HG02981 (cell line): Measurements from ENCODE around the gene SLC35G3.
"Not testable (repeated sequence)": the region's sequence is repeated elsewhere in the genome, so short reads cannot be mapped to it uniquely, and the experiment has no call there.

Experiments
- ATAC-seq: cut with Tn5 transposase; IDR thresholded peaks from one replicate; pipeline ENCODE4 v1.9.1; 2021; ENCODE audit warnings: mild to moderate bottlenecking, moderate library complexity; ENCODE audit not compliant: unreplicated experiment

The SLC35G3 gene

DNA sequence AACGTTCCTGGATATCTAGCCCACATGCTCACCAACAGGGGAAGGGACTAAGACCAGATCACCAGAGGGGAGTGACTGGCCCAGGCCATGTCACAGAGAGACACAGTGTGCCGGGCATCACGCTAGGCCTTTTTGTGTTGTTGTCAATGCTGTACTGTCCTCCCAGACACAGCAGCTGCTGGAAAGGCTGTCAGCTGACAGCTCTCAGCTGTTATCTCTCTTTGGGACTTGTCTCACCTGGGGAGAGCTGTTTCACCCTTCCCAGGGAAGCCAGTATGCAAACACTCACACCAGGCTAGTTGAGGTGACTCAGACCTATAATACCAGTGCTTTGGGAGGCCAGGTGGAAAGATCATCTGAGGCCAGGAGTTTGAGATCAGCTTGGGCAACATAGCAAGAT lies 27.1 kb downstream of the SLC35G3 start:
- ATAC-seq: no peak

DNA sequence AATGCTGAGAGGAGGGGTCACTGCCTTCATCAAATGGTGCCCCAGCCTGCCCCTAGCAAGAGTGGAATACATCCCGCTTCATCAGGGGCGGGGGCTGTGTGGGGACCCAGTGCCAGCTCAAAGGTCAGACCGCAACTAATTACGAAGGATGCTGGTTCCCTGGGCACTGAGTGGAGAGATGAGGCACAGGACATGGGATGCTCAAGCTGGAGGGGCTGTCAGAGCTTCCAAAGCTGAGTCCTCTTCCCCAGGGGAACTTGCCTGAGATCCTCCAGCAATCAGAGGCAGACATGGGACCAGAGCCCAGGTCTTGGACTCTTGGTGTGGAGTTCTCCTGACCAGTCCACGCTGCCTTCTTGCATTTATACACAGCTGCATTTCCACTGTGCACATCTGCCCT lies 27.7 kb downstream of the SLC35G3 start:
- ATAC-seq: no peak

DNA sequence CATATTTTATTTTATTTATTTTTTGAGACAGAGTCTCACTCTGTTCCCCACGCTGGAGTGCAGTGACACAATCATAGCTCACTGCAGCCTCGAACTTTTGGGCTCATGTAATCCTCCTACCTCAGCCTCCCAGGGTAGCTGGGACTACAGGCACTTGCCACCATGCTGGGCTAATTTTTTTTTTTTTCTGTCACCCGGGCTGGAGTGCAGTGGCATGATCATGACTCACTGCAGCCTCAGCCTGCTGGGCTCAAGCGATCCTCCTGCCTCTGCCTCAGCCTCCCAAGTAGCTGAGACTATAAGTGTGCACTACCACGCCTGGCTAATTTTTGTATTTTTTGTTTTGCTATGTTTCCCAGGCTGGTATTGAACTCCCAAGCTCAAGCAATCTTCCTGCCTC lies 29.5 kb downstream of the SLC35G3 start:
- ATAC-seq: no peak

DNA sequence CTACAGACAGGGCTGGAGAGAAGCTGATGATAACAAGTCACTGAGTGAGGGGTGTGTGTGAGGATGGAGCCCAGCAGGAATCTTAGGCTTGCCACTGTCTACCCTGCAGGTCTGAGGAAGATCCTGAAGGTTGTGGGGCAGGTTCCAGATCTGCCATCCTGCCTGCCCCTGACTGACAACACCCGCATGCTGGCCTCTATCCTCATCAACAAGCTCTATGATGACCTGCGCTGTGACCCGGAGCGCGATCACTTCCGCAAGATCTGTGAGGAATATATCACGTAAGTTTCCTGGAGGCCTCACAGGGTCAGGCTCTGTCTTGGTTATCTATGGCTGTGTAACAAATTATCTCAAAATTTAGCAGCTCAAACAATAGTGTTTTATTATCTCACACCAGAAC lies 30.3 kb downstream of the SLC35G3 start:
- ATAC-seq: no peak

DNA sequence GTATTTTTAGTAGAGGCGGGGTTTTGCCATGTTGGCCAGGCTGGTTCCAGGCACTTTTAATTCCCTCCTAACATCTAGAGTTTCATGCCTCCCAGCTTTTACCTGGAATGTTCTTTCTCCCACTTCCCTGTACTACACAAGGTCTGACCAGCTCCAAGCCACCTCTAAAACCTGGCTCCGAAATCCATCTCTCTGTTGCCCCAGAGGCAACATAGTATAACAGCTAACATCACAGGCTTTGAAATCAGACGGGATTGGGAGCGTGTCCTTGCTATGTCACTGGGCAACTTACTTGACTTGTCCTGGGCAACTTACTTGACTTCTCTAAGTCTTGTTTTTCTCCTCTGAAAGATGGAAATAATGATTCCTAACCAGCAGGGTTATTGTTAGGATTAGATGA lies 31.4 kb downstream of the SLC35G3 start:
- no peak for ATAC-seq

DNA sequence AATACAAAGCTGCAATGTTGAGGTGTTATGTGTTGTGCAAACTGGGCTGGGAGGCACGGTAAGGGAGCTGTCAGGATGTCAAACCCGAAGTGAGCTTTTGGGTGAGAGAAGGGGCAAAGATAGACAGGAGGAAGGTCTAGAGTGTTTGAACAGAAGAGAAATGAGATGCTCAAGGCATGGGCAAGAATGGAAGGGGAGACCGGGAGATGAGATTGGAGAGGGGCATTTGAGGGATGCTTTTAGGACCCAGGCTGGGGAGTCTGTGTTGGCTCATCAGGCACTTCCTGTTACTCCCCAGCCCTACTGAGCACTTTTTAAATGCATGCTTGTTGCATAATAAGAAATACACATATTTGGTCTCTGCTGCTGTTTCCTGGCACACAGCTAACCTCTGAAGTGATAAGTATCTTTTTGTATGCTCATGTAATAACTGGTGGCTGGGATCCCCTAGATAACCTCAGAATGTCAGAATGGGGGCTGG lies 32.9 kb downstream of the SLC35G3 start:
- ATAC-seq: no peak

DNA sequence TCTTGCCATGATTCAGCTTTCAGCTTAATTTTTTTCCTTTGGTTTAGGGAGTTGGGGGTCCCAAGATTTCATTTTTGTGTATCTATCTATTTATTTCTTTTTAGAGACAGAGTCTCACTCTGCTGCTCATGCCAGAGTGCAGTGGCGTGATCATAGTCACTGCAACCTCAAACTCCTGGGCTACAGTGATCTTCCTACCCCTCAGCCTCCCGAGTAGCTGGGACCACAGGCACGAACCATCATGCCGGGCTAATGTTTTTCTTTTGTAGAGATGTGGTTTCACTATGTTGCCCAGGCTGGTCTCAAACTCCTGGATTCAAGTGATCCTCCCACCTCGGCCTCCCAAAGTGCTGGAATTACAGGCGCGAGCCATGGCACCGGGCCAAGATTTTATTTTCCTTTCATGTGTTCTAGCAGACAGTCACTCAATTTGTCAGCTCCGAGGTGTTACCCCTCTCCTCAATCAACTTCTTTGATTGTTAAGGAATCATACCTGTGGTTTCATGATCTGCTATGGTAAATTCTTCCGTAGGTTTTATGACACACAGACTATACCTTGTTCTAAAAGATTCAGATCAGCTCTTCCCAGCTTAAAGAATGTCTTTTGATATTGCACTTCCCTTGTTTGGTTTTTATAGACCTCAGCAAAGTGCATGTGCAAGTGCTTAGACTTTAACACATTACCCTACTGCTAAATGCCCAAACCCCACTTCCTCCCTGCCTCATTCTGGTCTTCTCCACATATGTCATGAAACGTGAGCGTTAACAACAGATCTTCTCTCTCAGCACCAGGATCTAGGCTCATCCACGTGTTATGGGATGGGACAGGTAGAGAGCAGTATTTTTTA lies 33.6 kb downstream of the SLC35G3 start:
- ATAC-seq: no peak

DNA sequence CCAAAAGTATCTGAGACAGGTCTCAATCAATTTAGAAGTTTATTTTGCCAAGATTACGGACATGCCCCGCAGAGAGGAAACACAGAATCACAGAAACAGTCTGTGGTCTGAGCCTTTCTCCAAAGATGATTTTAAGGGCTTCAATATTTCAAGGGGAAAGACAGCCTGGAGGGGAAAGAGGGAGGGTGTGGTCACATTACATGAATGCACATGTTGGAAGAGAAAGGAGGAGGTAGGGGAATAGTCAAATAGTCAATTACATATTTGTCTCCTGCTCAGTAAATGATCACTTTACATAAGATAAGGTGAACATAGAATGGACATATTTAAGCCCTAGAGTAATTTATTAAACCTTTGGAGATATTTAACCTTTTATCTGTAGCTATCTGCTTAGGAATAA lies 34.3 kb downstream of the SLC35G3 start:
- ATAC-seq: no peak

DNA sequence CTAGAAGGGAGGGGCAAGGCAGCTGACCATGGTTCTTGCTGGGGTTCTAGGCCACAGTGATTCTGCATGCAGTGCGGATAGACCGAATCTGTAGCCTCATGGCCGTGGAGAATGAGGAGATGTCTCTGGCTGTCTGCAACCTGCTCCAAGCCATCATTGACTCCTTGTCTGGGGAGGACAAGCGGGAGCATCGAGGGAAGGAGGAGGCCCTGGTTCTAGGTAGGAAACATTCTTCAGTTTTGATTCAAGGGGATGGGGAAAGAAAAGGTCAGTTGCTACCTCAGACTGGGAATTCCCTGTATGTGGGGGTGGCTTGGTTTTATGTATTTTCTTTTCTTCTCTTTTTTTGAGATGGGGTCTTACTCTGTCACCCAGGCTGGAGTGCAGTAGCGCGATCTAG lies 38.9 kb downstream of the SLC35G3 start:
- no peak for ATAC-seq

DNA sequence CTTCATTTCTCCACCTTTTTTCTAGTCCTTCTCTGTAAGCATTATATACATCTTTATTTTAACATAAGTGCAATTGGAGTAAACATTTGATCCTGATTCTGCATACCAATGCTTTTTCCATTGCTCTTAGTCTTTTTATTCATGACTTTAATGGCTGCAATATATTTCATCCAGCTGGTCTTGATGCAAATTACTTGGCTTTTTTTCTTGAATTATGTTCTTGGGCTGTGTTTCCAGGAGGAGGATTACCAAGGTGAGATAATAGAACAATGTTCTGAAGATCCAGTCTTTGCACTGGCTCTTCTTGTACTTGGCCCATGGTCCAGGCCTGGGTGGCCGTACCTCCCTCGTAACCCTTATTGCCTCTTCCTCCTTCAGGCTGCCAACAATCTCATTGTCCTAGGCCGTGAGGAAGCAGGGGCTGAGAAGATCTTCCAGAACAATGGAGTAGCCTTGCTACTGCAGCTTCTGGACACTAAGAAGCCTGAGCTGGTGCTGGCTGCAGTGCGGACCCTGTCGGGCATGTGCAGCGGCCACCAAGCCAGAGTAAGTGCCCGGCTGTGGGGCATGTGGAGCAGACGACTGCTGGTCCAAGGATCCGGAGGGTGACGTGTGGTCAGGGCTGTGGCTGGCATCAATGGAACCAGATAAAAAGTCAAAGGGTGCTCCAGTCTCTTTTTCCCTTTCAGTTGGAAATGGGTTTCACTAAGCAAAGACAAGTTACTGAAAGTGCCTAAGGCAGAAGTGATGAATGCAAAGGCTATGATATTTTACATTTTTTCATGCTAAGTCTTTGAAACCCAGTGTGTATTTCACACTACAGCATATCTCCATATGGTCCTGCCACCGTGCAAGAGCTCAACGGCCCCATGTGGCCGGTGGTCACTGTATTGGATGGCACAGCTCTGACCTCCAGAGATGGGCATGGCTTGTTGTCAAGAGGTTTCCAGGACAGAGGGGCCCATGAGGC lies 39.7 kb downstream of the SLC35G3 start:
- no peak for ATAC-seq

DNA sequence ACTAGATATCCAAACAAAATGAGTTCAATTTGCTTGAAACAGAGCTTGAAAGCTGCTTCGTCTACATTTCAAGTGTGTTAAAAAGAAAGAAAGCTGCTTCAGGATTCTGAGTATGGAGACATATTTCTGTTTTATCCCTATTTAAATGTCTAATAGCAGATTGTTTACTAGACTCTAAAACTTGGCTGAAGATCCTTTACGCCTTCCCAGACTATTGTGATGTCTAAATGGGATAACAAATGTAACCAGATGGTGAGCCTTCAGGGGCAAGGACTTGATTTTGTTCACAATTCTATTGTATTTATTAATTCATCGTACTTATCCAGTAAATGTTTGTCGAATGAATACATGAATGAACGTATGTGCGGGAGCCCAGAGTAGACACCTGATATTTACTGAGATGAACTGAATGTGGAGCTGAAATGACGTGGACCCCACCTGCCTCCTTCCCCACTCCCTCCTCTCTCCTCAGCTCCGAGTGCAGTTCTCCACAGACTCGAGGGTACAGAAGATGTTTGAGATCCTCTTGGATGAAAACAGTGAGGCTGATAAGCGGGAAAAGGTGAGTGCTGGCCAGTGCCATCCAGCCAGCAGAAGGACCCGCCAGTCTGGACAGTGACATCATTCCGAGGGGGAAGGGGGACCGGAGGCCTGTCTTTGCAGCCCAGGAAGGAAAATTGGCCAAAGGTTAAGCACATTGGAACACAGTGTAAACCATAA lies 41.6 kb downstream of the SLC35G3 start:
- no peak for ATAC-seq

DNA sequence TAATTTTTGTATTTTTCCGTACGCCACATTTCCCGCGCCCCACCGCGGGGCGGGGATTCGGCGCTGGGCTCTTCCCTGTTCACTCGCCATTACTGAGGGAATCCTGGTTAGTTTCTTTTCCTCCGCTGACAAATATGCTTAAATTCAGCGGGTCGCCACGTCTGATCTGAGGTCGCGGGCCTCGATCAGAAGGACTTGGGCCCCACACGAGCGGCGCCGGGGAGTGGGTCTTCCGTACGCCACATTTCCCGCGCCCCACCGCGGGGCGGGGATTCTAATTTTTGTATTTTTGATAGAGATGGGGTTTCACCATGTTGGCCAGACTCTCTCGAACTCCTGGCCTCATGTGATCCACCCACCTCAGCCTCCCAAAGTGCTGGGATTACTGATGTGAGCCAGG lies 43.1 kb downstream of the SLC35G3 start:
- ATAC-seq: not testable (repeated sequence)

DNA sequence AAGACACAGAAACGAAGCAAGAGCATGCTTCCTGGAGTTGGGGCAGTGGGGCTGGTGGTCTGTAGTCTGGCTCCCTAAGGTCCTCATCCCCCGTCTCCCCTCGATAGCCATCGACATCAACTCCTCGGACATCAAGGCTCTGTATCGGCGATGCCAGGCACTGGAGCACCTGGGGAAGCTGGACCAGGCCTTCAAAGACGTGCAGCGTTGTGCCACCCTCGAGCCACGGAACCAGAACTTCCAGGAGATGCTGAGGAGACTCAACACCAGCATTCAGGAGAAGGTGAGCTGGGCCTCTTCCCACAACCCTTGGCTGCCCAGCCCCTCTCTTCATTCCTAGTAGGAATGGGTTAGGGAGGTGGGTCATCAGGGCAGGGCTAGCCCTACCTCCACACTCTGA lies 44.3 kb downstream of the SLC35G3 start:
- ATAC-seq: no peak

DNA sequence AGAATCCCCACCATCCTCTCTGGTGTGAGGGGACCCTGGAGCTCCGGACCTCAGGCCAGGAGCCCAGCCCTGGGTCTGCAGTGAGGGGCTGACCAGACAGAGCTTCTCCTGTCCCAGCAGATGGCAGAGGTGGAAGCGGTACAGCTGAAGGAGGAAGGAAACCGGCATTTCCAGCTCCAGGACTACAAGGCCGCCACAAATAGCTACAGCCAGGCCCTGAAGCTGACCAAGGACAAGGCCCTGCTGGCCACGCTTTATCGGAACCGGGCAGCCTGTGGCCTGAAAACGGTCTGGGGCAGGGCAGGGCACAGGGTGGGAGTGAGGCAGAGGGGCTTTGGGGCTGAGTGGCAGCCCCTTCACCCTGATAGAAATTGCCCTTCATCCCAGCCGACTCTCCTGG lies 46.0 kb downstream of the SLC35G3 start:
- no peak for ATAC-seq

DNA sequence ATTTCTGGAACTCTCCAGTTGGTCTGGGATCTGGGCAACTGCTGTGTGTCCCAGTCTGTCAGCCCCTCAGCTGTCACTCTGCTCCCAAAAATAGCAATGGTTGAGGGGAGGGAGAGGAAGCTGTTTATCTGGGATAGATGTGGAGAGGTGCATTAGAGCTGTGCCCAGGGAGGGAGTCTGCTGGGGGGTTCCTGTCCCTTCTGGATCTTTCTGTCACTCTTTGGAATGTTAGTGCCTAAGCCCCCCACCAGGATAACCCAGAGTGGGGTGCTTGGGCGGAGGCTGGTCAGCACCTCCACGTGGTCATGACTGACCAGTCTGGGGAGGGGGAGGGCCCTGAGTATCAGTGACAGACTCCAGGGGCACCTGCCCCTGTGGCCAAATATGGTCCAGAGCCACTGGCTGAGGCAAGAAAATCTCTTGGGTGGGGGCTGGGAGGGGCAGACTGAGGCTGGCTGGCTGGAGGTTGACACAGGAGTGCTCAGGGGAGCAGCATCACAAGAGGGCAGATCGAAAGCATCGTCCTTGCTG lies 46.8 kb downstream of the SLC35G3 start, which contains the start of gene UNC45B:
Gene UNC45B, plus strand, starts transcription at position 443 of the 531 bp plus-strand sequence. CDS start 447 bp downstream, outside the sequence.
- no peak for ATAC-seq

DNA sequence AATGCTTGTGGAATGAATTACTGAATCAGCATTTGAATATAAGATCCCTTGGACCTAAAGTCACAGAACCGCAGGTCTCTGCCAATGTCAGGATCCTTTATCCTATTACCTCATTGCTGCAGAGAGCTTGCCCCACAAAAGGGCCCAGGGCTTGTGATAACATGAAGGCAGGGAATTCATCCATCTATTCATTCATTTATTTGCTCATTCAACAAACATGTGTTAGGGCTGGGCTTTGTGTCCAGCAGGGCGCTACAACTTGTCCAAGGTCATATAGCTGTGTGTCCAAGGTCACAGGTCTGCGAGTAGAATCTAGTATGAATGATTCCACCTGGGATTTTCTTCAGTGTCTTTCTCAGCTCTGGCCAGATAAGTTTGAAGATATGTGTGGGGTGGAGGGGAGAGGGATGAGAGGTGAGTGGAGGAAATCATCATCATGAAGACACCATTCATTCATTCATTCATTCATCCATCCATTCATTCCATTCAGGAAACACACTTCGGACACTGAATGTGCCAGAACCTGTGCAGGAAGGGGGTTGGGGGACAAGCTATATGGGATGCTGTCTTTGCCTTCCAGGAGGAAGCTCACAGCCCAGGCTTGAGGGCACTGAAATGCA lies 47.9 kb downstream of the SLC35G3 start:
- ATAC-seq: no peak

DNA sequence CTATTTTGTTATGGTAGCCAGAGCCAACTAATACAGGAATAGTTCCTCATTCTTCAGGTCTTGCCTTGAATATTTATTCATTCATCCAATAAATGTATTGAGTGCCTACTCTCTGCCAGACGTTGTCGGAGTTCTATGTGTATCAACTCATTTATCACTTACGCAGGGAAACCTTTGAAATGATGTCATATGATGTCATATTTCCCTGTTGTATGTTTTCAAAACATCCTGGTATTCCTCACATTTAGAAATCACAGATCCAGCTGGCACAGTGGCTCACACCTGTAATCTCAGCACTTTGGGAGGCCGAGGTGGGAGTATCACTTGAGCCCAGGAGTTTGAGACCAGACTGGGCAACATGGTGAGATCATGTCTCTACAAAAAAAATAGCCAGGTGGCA lies 49.4 kb downstream of the SLC35G3 start:
- ATAC-seq: no peak
